ENCODE data around the gene MYORG.

Gene MYORG

DNA sequence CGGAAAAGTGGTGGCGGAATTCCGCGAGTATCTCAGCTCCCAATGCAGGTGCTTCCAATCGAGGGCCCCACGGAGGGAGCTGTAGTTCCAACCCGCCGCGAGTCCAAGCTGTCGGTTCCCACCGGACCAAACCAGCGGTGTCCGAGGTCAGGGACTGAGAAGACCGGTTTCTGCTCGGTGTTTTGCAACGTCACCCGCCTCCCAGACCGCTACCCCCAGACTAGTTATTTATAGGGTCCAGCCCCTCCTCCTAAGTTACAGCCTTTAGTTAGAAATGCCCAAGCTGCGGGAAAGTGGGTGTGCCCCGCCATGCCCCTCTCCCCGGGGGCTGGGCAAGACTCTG lies 677 bp upstream of the MYORG start:
- TF ChIP-seq ZFP30 (CRISPR knock-in tag; IDR thresholded peaks at IDR 0.05), result no peak
- no peak for TF ChIP-seq RARB (CRISPR knock-in tag; IDR thresholded peaks at IDR 0.05)
- TF ChIP-seq SNAI2 (CRISPR knock-in tag; IDR thresholded peaks at IDR 0.05), result no peak
- TF ChIP-seq, protein P1, sequence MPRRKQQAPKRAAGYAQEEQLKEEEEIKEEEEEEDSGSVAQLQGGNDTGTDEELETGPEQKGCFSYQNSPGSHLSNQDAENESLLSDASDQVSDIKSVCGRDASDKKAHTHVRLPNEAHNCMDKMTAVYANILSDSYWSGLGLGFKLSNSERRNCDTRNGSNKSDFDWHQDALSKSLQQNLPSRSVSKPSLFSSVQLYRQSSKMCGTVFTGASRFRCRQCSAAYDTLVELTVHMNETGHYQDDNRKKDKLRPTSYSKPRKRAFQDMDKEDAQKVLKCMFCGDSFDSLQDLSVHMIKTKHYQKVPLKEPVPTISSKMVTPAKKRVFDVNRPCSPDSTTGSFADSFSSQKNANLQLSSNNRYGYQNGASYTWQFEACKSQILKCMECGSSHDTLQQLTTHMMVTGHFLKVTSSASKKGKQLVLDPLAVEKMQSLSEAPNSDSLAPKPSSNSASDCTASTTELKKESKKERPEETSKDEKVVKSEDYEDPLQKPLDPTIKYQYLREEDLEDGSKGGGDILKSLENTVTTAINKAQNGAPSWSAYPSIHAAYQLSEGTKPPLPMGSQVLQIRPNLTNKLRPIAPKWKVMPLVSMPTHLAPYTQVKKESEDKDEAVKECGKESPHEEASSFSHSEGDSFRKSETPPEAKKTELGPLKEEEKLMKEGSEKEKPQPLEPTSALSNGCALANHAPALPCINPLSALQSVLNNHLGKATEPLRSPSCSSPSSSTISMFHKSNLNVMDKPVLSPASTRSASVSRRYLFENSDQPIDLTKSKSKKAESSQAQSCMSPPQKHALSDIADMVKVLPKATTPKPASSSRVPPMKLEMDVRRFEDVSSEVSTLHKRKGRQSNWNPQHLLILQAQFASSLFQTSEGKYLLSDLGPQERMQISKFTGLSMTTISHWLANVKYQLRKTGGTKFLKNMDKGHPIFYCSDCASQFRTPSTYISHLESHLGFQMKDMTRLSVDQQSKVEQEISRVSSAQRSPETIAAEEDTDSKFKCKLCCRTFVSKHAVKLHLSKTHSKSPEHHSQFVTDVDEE (CRISPR knock-in tag; IDR thresholded peaks at IDR 0.05), result no peak
- TF ChIP-seq, protein P2, sequence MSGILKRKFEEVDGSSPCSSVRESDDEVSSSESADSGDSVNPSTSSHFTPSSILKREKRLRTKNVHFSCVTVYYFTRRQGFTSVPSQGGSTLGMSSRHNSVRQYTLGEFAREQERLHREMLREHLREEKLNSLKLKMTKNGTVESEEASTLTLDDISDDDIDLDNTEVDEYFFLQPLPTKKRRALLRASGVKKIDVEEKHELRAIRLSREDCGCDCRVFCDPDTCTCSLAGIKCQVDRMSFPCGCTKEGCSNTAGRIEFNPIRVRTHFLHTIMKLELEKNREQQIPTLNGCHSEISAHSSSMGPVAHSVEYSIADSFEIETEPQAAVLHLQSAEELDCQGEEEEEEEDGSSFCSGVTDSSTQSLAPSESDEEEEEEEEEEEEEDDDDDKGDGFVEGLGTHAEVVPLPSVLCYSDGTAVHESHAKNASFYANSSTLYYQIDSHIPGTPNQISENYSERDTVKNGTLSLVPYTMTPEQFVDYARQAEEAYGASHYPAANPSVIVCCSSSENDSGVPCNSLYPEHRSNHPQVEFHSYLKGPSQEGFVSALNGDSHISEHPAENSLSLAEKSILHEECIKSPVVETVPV (CRISPR knock-in tag; IDR thresholded peaks at IDR 0.05), result no peak
- no peak for TF ChIP-seq GLIS3 (CRISPR knock-in tag; IDR thresholded peaks at IDR 0.05)
- TF ChIP-seq OSR1 (CRISPR knock-in tag; IDR thresholded peaks at IDR 0.05), result no peak
- no peak for TF ChIP-seq ZC3H10 (CRISPR knock-in tag; IDR thresholded peaks at IDR 0.05)
- no peak for TF ChIP-seq ZNF565 (CRISPR knock-in tag; conservative IDR thresholded peaks at IDR 0.05; ENCODE audit: low read depth)
- no peak for TF ChIP-seq TCF4 (CRISPR knock-in tag; IDR thresholded peaks at IDR 0.05; ENCODE audit: borderline replicate concordance)
- no peak for TF ChIP-seq BACH2 (CRISPR knock-in tag; IDR thresholded peaks at IDR 0.05; ENCODE audit: borderline replicate concordance)
- TF ChIP-seq ESRRG (CRISPR knock-in tag; IDR thresholded peaks at IDR 0.05), result no peak
- no peak for TF ChIP-seq ZNF8 (CRISPR knock-in tag; IDR thresholded peaks at IDR 0.05)
- TF ChIP-seq, protein P3, sequence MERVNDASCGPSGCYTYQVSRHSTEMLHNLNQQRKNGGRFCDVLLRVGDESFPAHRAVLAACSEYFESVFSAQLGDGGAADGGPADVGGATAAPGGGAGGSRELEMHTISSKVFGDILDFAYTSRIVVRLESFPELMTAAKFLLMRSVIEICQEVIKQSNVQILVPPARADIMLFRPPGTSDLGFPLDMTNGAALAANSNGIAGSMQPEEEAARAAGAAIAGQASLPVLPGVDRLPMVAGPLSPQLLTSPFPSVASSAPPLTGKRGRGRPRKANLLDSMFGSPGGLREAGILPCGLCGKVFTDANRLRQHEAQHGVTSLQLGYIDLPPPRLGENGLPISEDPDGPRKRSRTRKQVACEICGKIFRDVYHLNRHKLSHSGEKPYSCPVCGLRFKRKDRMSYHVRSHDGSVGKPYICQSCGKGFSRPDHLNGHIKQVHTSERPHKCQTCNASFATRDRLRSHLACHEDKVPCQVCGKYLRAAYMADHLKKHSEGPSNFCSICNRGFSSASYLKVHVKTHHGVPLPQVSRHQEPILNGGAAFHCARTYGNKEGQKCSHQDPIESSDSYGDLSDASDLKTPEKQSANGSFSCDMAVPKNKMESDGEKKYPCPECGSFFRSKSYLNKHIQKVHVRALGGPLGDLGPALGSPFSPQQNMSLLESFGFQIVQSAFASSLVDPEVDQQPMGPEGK (CRISPR knock-in tag; IDR thresholded peaks at IDR 0.05; ENCODE audit: borderline replicate concordance), result no peak
- no peak for TF ChIP-seq PPARA (CRISPR knock-in tag; IDR thresholded peaks at IDR 0.05; ENCODE audit: borderline replicate concordance)
- TF ChIP-seq ARNTL (CRISPR knock-in tag; IDR thresholded peaks at IDR 0.05; ENCODE audit: borderline replicate concordance, low read depth), result no peak
- no peak for TF ChIP-seq ISL1 (CRISPR knock-in tag; IDR thresholded peaks at IDR 0.05)
- ATAC-seq, result no peak

DNA sequence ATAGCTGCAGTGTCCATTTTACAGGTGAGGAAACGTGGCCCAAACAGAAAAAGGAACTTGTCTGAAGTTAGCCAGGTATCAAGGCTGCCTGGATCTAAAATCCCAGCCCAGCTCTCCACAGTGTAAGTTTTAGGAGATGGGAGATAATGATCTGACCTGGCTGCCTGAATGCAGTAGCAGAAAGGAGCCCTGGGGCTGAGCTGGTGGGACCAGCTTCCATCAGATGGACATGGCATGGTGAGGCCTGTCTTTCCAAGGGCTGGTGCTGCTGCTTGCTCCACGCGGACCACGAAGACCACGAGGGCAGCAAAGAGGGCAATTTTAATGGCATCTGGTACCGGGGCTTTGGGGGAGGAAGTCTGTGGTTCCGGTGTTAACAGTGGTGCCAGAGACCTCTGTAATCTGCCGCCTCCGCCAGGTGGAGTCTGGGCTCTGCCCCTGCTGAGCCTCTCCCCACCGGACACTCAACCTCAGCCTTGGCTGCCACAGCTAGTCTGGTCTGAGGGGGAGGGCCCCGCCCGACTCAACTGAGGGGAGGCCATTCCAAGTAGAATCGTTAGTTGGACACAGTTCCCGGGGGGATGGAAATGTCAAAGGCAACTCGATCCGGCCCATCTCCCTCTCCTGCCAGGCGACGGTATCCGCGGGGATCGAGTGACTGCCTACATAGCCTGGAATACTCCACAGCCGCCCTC lies 650 bp downstream of the MYORG start:
- TF ChIP-seq, protein P1 (CRISPR knock-in tag; IDR thresholded peaks at IDR 0.05), result no peak
- peak; percentile 44 for ATAC-seq

DNA sequence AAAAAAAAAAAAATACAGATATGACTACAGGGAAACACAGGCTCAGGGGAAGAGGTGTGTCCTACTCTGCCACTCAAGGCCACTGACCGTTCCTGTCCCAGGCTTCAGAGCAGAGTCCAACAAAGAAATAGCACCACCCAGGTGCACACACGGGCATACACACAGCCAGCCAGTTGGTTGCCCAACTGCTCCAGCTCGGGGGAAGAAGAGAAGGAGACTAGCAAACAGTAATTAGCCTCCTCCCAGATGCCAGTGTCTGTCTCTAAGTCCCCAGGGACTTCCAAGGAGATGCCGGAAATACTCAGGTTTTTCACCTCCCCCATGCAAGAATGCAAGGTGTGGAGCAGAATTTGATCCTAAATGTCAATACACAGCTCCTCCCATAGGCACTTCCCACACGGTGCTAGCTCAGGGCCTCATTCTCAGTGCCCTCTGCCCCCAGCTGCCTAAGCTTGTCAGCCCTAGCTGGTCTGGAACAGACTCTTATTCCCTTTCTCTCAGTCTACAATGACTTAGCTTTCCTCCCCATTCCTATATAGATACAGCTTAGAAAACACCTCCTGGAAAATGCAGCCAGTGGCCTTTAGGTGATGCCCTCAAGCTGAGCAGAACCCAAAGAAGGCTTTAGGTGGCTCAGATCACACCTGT lies 1.7 kb downstream of the MYORG start:
- TF ChIP-seq BACH2 (CRISPR knock-in tag; IDR thresholded peaks at IDR 0.05; ENCODE audit: borderline replicate concordance) (no peak), CSDC2 (CRISPR knock-in tag; IDR thresholded peaks at IDR 0.05) (no peak), ZNF565 (CRISPR knock-in tag; conservative IDR thresholded peaks at IDR 0.05; ENCODE audit: low read depth) (no peak), ZFP30 (CRISPR knock-in tag; IDR thresholded peaks at IDR 0.05) (no peak), ZFP3 (CRISPR knock-in tag; IDR thresholded peaks at IDR 0.05) (no peak), ZNF70 (CRISPR knock-in tag; IDR thresholded peaks at IDR 0.05) (no peak), SNAI2 (CRISPR knock-in tag; IDR thresholded peaks at IDR 0.05) (no peak), ARNTL (CRISPR knock-in tag; IDR thresholded peaks at IDR 0.05; ENCODE audit: borderline replicate concordance, low read depth) (no peak), ZC3H10 (CRISPR knock-in tag; IDR thresholded peaks at IDR 0.05) (no peak), GLIS3 (CRISPR knock-in tag; IDR thresholded peaks at IDR 0.05) (no peak), OSR1 (CRISPR knock-in tag; IDR thresholded peaks at IDR 0.05) (no peak)
- TF ChIP-seq, protein P4, sequence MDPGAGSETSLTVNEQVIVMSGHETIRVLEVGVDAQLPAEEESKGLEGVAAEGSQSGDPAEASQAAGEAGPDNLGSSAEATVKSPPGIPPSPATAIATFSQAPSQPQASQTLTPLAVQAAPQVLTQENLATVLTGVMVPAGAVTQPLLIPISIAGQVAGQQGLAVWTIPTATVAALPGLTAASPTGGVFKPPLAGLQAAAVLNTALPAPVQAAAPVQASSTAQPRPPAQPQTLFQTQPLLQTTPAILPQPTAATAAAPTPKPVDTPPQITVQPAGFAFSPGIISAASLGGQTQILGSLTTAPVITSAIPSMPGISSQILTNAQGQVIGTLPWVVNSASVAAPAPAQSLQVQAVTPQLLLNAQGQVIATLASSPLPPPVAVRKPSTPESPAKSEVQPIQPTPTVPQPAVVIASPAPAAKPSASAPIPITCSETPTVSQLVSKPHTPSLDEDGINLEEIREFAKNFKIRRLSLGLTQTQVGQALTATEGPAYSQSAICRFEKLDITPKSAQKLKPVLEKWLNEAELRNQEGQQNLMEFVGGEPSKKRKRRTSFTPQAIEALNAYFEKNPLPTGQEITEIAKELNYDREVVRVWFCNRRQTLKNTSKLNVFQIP (CRISPR knock-in tag; IDR thresholded peaks at IDR 0.05; ENCODE audit: borderline replicate concordance, low read depth), result no peak
- TF ChIP-seq, protein P2 (CRISPR knock-in tag; IDR thresholded peaks at IDR 0.05), result no peak
- ATAC-seq, result no peak
